Psoas muscle (tissue), 8 donors: ENCODE measurements around the gene INTS13. TPM values are rescaled to one million over a fixed set of nuclear protein-coding genes. Genes with fewer than 3 reads are reported as not detected.

Source experiments
- ATAC-seq, 4 donors: fragments of 200-7000 bp; cut with Tn5 transposase; one replicate each; pipeline ENCODE4 v1.9.1; 2020; ENCODE audit warnings: moderate library complexity in 3 of 4, mild to moderate bottlenecking in 2 of 4
- DNase-seq, 2 donors: peaks; one replicate each; pipeline ENCODE4 v3.0.0-alpha.2; 2020
- H3K27ac ChIP-seq: fragments of 200-600 bp; one replicate; pipeline ENCODE4 v1.8.0; 2022
- H3K27me3 ChIP-seq, 3 donors: fragments of 200-600 bp in 1 of 3; one replicate each; pipeline versions ENCODE4 v1.6.1 to v1.8.0; 2013 to 2022; ENCODE audit warnings: low read length in 2 of 3, mild to moderate bottlenecking in 2 of 3, moderate library complexity in 1 of 3; ENCODE audit not compliant: insufficient read depth in 3 of 3
- H3K36me3 ChIP-seq, 2 donors: fragments of 200-600 bp in 1 of 2; one replicate each; pipeline versions ENCODE4 v1.6.1 to v1.8.0; 2013 to 2022; ENCODE audit warnings: low read depth in 1 of 2, mild to moderate bottlenecking in 1 of 2, moderate library complexity in 1 of 2; ENCODE audit not compliant: insufficient read depth in 1 of 2
- H3K4me1 ChIP-seq: fragments of 200-600 bp; one replicate; pipeline ENCODE4 v1.8.0; 2022
- H3K4me3 ChIP-seq: fragments of 200-600 bp; one replicate; pipeline ENCODE4 v1.8.0; 2022; ENCODE audit warnings: mild to moderate bottlenecking
- H3K9me3 ChIP-seq: fragments of 200-600 bp; one replicate; pipeline ENCODE4 v1.8.0; 2022
- CTCF ChIP-seq: fragments of 200-600 bp; IDR thresholded peaks from one replicate; pipeline ENCODE4 v1.8.0; 2022; ENCODE audit warnings: antibody characterized with exemption
- WGBS, 3 donors: extraction: QIAGEN DNeasy Blood & Tissue Kit; methylation state at CpG; one replicate each; pipeline versions ENCODE4 v1.1.6 to v1.1.7; 2013; 5-methylcytosine and 5-hydroxymethylcytosine counted together
- intact Hi-C, 2 donors: fragments of 100-400 bp; cut with DNase I; formaldehyde crosslinking; loops; one replicate each; pipeline versions ENCODE4 v1.11.0 to v1.14.2; 2022
- polyA plus RNA-seq, 3 donors: library from polyadenylated mRNA; stranded (reverse); fragments of 200-250 nt; gene quantifications; one replicate each; pipeline ENCODE4 v1.2.3, GENCODE V29; 2013
- total RNA-seq, 4 donors: library from RNA; stranded (reverse); fragmentation: NEBNext Ultra II Directional in 2 of 4; extraction: Animal tissue kit (Norgen Biotek cat#: 25700) in 2 of 4; gene quantifications; one replicate each; pipeline versions ENCODE4 v1.2.1 to v1.2.4, GENCODE V29; 2021 to 2023
- donor health status: healthy with polysubstance abuse.
- donor health status: DM: no; HTN: no; CAD: no; lungs with moderate emphysema.
- donor health status: Bipolar disorder and iron deficiency.
- donor health status: healthy.
- donor health status: DM: yes; HTN: yes; CAD: no.
- donor health status: DM: no; HTN: no; CAD: no.
- donor health status: DM: no; HTN: no; CAD: no.
- donor health status: DM: yes; HTN: yes; CAD: no.

Gene INTS13
- total and polyA plus RNA-seq, 7 donors: 21.0 to 35.4 (median 24.6) TPM

- WGBS, 3 donors: 94 to 98% (median 95%) methylated on average over 2 of the region's 2 CpGs
- ATAC-seq: no peak
- H3K27ac ChIP-seq: no peak overlapping the region
Observed at GRCh38 chr12:26976687-26977086, 38.9 kb upstream of the INTS13 start.

GRCh38 chr12:26971963-26972362, 34.2 kb upstream of the INTS13 start:
- DNase-seq: no peak
- 74 to 89% (median 85%) methylated on average over 2 of the region's 2 CpGs for WGBS, 3 donors
- no peak for TF ChIP-seq CTCF
- H3K4me1 ChIP-seq: no peaks in the 10 kb centered on the region
- no peak overlapping the region for H3K27ac ChIP-seq
- H3K36me3 ChIP-seq: peaks cover 0 to 82% of the 10 kb centered on the region in 2 donors
- ATAC-seq: no peak
- H3K27me3 ChIP-seq: no peaks in the 10 kb centered on the region
- intact Hi-C loops: no loop called here
- H3K4me3 ChIP-seq: no peak overlapping the region
- no peaks in the 10 kb centered on the region for H3K9me3 ChIP-seq

More at GRCh38 chr12:26976687-26977086, 38.9 kb upstream of the INTS13 start:
- TF ChIP-seq CTCF: no peak
- Histone ChIP-seq H3K36me3 (peaks cover 0 to 80% of the 10 kb centered on the region in 2 donors), H3K27me3 (no peaks in the 10 kb centered on the region), H3K4me1 (no peaks in the 10 kb centered on the region), H3K4me3 (no peak overlapping the region), H3K9me3 (no peaks in the 10 kb centered on the region)
- no peak for DNase-seq
- intact Hi-C loops: no loop called here

- H3K27me3 ChIP-seq: no peaks in the 10 kb centered on the region
- 96 to 97% (median 97%) methylated on average over 2 of the region's 2 CpGs for WGBS, 3 donors
- no peak for TF ChIP-seq CTCF
- H3K27ac ChIP-seq: no peak overlapping the region
- intact Hi-C loops: no loop called here
- ATAC-seq (no peak), DNase-seq (no peak)
- peaks cover 0 to 84% of the 10 kb centered on the region in 2 donors for H3K36me3 ChIP-seq
- H3K4me3 ChIP-seq: no peak overlapping the region
- no peaks in the 10 kb centered on the region for H3K9me3 ChIP-seq
- no peaks in the 10 kb centered on the region for H3K4me1 ChIP-seq
Observed at GRCh38 chr12:26970136-26970535, 32.4 kb upstream of the INTS13 start.

GRCh38 chr12:26966842-26967241, 29.1 kb upstream of the INTS13 start:
- no peaks in the 10 kb centered on the region for H3K9me3 ChIP-seq
- no peaks in the 10 kb centered on the region for H3K4me1 ChIP-seq
- peaks cover 0 to 78% of the 10 kb centered on the region in 2 donors for H3K36me3 ChIP-seq
- intact Hi-C loops: no loop called here
- no peak for TF ChIP-seq CTCF
- no peak overlapping the region for H3K4me3 ChIP-seq
- H3K27ac ChIP-seq: no peak overlapping the region
- ATAC-seq (no peak), DNase-seq (no peak)
- 81 to 85% (median 81%) methylated on average over 3 of the region's 3 CpGs for WGBS, 3 donors
- H3K27me3 ChIP-seq: no peaks in the 10 kb centered on the region

- peaks cover 0 to 83% of the 10 kb centered on the region in 2 donors for H3K36me3 ChIP-seq
- DNase-seq (no peak), ATAC-seq (no peak)
- no peak for TF ChIP-seq CTCF
- no peaks in the 10 kb centered on the region for H3K4me1 ChIP-seq
- no peak overlapping the region for H3K4me3 ChIP-seq
- H3K9me3 ChIP-seq: no peaks in the 10 kb centered on the region
- 87 to 100% (median 96%) methylated on average over 1 of the region's 1 CpG for WGBS, 3 donors
- intact Hi-C loops: no loop called here
- no peak overlapping the region for H3K27ac ChIP-seq
- no peaks in the 10 kb centered on the region for H3K27me3 ChIP-seq
Observed at GRCh38 chr12:26963413-26963812, 25.6 kb upstream of the INTS13 start.
